SK-N-SH (cell line): ENCODE results near the gene PALLD.

ENCODE experiments used
- CHD2 ChIP-seq: fragments of 150-350 bp; IDR thresholded peaks from 2 replicates; pipeline ENCODE4 v1.6.1; 2018; ENCODE audit warnings: low read length; ENCODE audit not compliant: partially characterized antibody
- CTCF ChIP-seq: fragments of 200-600 bp; sonication (generic); IDR thresholded peaks from 2 replicates; pipeline ENCODE4 v1.6.1; 2017; ENCODE audit warnings: antibody characterized with exemption, mild to moderate bottlenecking, moderate library complexity
- EZH2phosphoT487 ChIP-seq: fragments of 200-600 bp; sonication (generic); IDR thresholded peaks from 2 replicates; pipeline ENCODE4 v1.6.1; 2017; ENCODE audit warnings: low read depth, mixed run types, mild to moderate bottlenecking, antibody characterized with exemption, moderate library complexity, borderline replicate concordance
- MEF2A ChIP-seq: IDR thresholded peaks from 2 replicates; pipeline ENCODE4 v1.4.0; 2012; ENCODE audit warnings: low read depth, borderline replicate concordance
- POLR2AphosphoS5 ChIP-seq: IDR thresholded peaks from 2 replicates; pipeline ENCODE4 v1.6.1; 2012; ENCODE audit warnings: low read depth, low read length
- REST ChIP-seq: IDR thresholded peaks from 2 replicates; pipeline ENCODE4 v1.6.1; 2012; ENCODE audit warnings: mild to moderate bottlenecking, low read depth, low read length, moderate library complexity
- TAF1 ChIP-seq: IDR thresholded peaks from 2 replicates; pipeline ENCODE4 v1.6.1; 2012; ENCODE audit warnings: low read depth, mild to moderate bottlenecking, low read length, moderate library complexity, borderline replicate concordance
- TCF12 ChIP-seq: IDR thresholded peaks from 2 replicates; pipeline ENCODE4 v1.4.0; 2012
- TEAD4 ChIP-seq: IDR thresholded peaks from 2 replicates; pipeline ENCODE4 v1.4.0; 2012; ENCODE audit warnings: mild to moderate bottlenecking, borderline replicate concordance; ENCODE audit not compliant: insufficient read depth
- ZBTB33 ChIP-seq: IDR thresholded peaks from 2 replicates; pipeline ENCODE4 v1.4.0; 2012; ENCODE audit warnings: low read depth, borderline replicate concordance

GRCh38 chr4:168755598-168756477 is 259.0 kb downstream of the PALLD start:
- no peak for TF ChIP-seq CTCF
- TF ChIP-seq EZH2phosphoT487 = no peak
- TF ChIP-seq POLR2AphosphoS5 = no peak; the same call in 1 of the 2 replicates
- TF ChIP-seq REST = no peak
- no peak for TF ChIP-seq TAF1
- TF ChIP-seq CHD2 = no peak
- 0 out of 2 replicates have a peak, but pooled peaks have one; percentile 53 for TF ChIP-seq TEAD4
- no peak for TF ChIP-seq ZBTB33
- TF ChIP-seq MEF2A = no peak
- TF ChIP-seq TCF12 = peak; percentile 79
